Measurements from ENCODE around the gene SOS2. TPM values are rescaled to one million over a fixed set of nuclear protein-coding genes. Genes with fewer than 3 reads are reported as not detected.

SOS2 gene
- total RNA-seq, 1 donor from 2014 or later, result 29.3 TPM

DNA sequence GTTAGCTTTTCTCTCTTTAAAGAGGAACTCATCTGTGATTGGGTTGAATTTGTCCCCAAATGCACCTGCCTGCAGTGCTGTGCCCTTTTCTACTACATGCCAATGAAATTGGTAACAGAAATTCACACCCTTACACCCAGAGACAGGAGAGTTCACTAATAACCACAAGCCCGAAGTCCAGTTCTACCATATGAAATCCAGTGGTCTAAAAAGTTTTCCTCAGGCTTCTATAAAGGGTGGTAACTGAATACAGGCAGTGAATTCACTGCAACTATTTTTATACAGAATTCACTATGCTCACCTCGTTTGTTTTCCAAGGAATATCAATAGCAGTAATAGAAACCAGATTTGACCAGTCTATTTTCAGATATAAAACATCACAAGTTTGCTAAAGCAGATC lies 31.5 kb upstream of the SOS2 start:
- Mint-ChIP-seq H3K36me3 (ENCODE audit: unreplicated experiment) (no peaks in the 10 kb centered on the region), H3K27ac (ENCODE audit: unreplicated experiment) (no peak overlapping the region), H3K27me3 (ENCODE audit: unreplicated experiment) (no peaks in the 10 kb centered on the region), H3K4me3 (ENCODE audit: unreplicated experiment) (no peak overlapping the region), H3K9me3 (ENCODE audit: unreplicated experiment) (no peaks in the 10 kb centered on the region), H3K4me1 (ENCODE audit: unreplicated experiment) (peaks cover 2% of the 10 kb centered on the region)
- TF ChIP-seq, protein P1, sequence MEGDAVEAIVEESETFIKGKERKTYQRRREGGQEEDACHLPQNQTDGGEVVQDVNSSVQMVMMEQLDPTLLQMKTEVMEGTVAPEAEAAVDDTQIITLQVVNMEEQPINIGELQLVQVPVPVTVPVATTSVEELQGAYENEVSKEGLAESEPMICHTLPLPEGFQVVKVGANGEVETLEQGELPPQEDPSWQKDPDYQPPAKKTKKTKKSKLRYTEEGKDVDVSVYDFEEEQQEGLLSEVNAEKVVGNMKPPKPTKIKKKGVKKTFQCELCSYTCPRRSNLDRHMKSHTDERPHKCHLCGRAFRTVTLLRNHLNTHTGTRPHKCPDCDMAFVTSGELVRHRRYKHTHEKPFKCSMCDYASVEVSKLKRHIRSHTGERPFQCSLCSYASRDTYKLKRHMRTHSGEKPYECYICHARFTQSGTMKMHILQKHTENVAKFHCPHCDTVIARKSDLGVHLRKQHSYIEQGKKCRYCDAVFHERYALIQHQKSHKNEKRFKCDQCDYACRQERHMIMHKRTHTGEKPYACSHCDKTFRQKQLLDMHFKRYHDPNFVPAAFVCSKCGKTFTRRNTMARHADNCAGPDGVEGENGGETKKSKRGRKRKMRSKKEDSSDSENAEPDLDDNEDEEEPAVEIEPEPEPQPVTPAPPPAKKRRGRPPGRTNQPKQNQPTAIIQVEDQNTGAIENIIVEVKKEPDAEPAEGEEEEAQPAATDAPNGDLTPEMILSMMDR (IDR thresholded peaks at IDR 0.05), result no peak
- no peak for DNase-seq (ENCODE audit: extremely low spot score, unreplicated experiment)

DNA sequence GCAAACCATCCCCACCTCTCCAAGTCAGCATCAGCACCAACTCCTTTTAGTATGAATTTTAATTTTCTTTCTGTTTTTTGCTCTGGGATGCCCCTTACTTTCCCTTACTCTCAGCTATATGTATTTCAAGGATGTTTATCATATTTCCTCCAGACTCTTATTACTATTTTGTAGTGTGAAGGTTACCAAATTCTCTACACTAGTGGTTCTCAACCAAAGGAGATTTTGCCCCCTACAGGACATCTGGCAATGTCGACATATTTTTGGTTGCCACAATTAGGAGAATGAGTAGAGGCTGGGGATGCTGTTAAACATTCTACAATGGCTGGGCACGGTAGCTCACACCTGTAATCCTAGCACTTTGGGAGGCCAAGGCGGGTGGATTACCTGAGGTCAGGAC lies 29.1 kb upstream of the SOS2 start:
- DNase-seq (ENCODE audit: extremely low spot score, unreplicated experiment), result no peak
- no peaks in the 10 kb centered on the region for H3K9me3 Mint-ChIP-seq (ENCODE audit: unreplicated experiment)
- H3K4me3 Mint-ChIP-seq (ENCODE audit: unreplicated experiment), result no peak overlapping the region
- H3K36me3 Mint-ChIP-seq (ENCODE audit: unreplicated experiment), result no peaks in the 10 kb centered on the region
- peak overlapping the region; percentile 20 for H3K27ac Mint-ChIP-seq (ENCODE audit: unreplicated experiment)
- H3K27me3 Mint-ChIP-seq (ENCODE audit: unreplicated experiment), result no peaks in the 10 kb centered on the region
- TF ChIP-seq, protein P1 (IDR thresholded peaks at IDR 0.05), result peak; percentile 63
- peaks cover 5% of the 10 kb centered on the region for H3K4me1 Mint-ChIP-seq (ENCODE audit: unreplicated experiment)

DNA sequence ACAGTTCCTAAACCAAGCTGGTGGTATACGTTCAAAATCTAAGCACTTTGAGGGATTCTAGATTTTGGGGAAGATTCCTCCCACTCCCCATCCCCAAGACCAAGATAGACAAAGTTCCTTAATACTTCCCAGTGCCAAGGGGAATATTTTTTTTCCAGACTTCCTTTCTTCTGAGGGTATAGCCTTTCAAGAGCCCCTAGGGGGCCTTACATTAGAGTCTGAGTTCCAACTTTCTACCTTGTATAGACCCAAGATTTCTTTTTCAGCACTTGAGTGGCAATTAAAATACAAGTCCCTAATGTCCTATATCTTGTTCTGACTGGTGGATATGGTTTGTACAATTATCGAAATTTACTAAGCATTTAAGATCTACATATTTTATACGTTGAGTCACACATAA lies 28.7 kb upstream of the SOS2 start:
- Mint-ChIP-seq H3K36me3 (ENCODE audit: unreplicated experiment) (no peaks in the 10 kb centered on the region), H3K27me3 (ENCODE audit: unreplicated experiment) (no peaks in the 10 kb centered on the region), H3K9me3 (ENCODE audit: unreplicated experiment) (no peaks in the 10 kb centered on the region), H3K4me3 (ENCODE audit: unreplicated experiment) (no peak overlapping the region), H3K27ac (ENCODE audit: unreplicated experiment) (no peak overlapping the region), H3K4me1 (ENCODE audit: unreplicated experiment) (peaks cover 5% of the 10 kb centered on the region)
- TF ChIP-seq, protein P1 (IDR thresholded peaks at IDR 0.05), result no peak
- no peak for DNase-seq (ENCODE audit: extremely low spot score, unreplicated experiment)

DNA sequence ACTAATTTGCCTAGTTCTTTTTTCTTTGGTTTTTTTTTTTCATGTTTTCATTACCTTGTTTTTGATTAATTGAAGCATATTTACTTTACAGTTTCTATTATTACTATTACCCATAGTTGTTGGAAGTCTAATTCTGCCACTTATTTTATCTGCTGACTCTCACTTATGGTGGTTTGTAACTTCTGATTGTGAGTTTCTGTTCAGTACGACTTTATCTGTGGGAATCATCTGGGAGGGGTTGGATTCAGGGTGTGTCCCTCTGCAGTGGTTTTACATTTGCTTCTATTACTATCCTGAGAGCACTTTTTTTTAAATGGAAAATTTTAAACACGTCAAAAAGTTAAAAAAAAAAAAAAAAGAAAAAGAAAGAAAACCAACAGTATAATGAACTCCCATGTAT lies 26.4 kb upstream of the SOS2 start:
- H3K9me3 Mint-ChIP-seq (ENCODE audit: unreplicated experiment), result peaks cover 3% of the 10 kb centered on the region
- H3K4me3 Mint-ChIP-seq (ENCODE audit: unreplicated experiment), result no peak overlapping the region
- no peaks in the 10 kb centered on the region for H3K27me3 Mint-ChIP-seq (ENCODE audit: unreplicated experiment)
- peaks cover 6% of the 10 kb centered on the region for H3K36me3 Mint-ChIP-seq (ENCODE audit: unreplicated experiment)
- no peak for DNase-seq (ENCODE audit: extremely low spot score, unreplicated experiment)
- H3K4me1 Mint-ChIP-seq (ENCODE audit: unreplicated experiment), result peaks cover 5% of the 10 kb centered on the region
- TF ChIP-seq, protein P1 (IDR thresholded peaks at IDR 0.05), result no peak
- H3K27ac Mint-ChIP-seq (ENCODE audit: unreplicated experiment), result no peak overlapping the region

DNA sequence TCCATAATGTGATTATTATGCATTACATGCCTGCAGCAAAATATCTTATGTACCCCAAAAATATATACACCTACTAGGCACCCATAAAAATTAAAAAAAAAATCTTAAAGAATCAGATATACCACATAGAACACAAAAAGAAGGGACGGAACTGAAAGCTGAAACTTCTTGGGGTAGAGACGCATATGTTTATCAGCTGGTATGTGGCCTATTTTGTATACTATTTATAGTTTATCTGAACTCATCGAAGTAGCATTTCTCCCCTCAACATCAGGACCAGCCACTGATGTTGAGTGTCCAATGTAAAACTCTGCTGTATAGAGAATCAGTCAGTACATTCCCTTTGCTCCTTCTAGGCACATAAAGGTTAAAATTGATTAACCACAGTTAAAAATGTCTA lies 22.9 kb upstream of the SOS2 start:
- no peak overlapping the region for H3K27ac Mint-ChIP-seq (ENCODE audit: unreplicated experiment)
- peaks cover 4% of the 10 kb centered on the region for H3K4me1 Mint-ChIP-seq (ENCODE audit: unreplicated experiment)
- no peaks in the 10 kb centered on the region for H3K27me3 Mint-ChIP-seq (ENCODE audit: unreplicated experiment)
- peaks cover 9% of the 10 kb centered on the region for H3K36me3 Mint-ChIP-seq (ENCODE audit: unreplicated experiment)
- H3K4me3 Mint-ChIP-seq (ENCODE audit: unreplicated experiment), result no peak overlapping the region
- TF ChIP-seq, protein P1 (IDR thresholded peaks at IDR 0.05), result no peak
- DNase-seq (ENCODE audit: extremely low spot score, unreplicated experiment), result no peak
- peaks cover 13% of the 10 kb centered on the region for H3K9me3 Mint-ChIP-seq (ENCODE audit: unreplicated experiment)

All from osteocyte (in vitro differentiated cells).